NB4 (cell line): ENCODE data around the gene ISM1.

ENCODE experiments used
- CTCF ChIP-seq: IDR thresholded peaks from one replicate; pipeline ENCODE4 v1.5.1; 2012; ENCODE audit warnings: low read depth, low read length
- POLR2A ChIP-seq: IDR thresholded peaks from 2 replicates; pipeline ENCODE4 v1.6.1; 2011; ENCODE audit warnings: mild to moderate bottlenecking; ENCODE audit not compliant: insufficient read length; ENCODE audit errors: extremely low read depth

DNA sequence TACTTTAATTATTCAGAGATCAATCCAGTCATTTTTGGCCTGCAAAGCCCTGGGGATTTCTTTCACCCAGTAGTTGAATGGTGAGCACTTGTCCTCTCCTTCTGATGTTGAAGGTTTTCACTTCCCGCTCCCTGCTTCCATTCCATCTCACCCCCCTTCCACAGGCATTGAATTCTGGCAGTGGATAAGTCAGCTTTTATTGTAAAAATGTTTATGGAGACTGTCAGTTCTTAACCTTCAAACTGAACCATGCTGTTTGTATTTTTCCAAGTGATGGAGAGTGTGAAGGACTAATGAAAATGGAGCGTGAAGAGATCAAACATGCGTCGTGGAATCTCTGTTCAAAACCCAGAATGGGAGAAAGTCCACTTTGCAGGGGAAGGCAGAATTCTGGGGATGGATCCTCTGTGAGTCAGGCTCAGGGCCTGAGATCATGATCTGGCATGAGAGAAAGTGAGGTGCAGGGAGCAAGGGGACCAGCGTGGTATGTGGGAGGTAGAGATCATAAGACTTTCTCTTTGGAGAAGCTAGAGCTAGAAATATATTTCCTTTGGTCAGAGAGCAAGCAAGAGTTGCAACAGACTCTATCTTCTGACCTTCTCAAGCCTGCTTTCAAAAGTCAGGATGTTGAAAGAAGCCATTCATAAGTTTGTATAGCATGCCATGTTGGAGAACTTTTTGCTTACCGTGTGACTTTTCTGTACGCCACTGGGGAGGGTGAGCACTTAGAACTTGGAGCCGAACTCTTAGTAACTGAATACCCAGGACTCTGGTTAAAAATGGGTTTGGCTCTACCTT is 30.2 kb downstream of the ISM1 start:
- TF ChIP-seq POLR2A (no peak), CTCF (no peak)
